Activated CD4-positive, alpha-beta memory T cell treated with anti-CD3 and anti-CD28 coated beads for 36 hours (primary cell): ENCODE data around the gene RWDD4. TPM values are rescaled to one million over a fixed set of nuclear protein-coding genes. Genes with fewer than 3 reads are reported as not detected.

ENCODE experiments used
- CTCF ChIA-PET: fragments of 350-600 bp; sonication (Branson Sonifier 250); formaldehyde crosslinking; loops from one replicate; lab custom pipeline; 2021; ENCODE audit warnings: antibody characterized with exemption, inconsistent platforms; lab: Charles Lee
- POLR2A ChIA-PET: fragments of 350-600 bp; sonication (Branson Sonifier 250); formaldehyde crosslinking; loops from one replicate; lab custom pipeline; 2021; ENCODE audit warnings: antibody characterized with exemption; lab: Charles Lee
- DNase-seq: peaks from one replicate; pipeline ENCODE4 v3.0.0-alpha.2; 2020
- H3K27ac Mint-ChIP-seq: one replicate; pipeline ENCODE4 v1.8.0; 2021; ENCODE audit warnings: mixed read lengths
- H3K27me3 Mint-ChIP-seq: one replicate; pipeline ENCODE4 v1.8.0; 2021; ENCODE audit warnings: mixed read lengths
- H3K36me3 Mint-ChIP-seq: one replicate; pipeline ENCODE4 v1.8.0; 2021; ENCODE audit warnings: mixed read lengths
- H3K4me1 Mint-ChIP-seq: one replicate; pipeline ENCODE4 v1.8.0; 2021; ENCODE audit warnings: low read depth, mixed read lengths
- H3K4me3 Mint-ChIP-seq: one replicate; pipeline ENCODE4 v1.8.0; 2021; ENCODE audit warnings: mild to moderate bottlenecking, mixed read lengths
- H3K9me3 Mint-ChIP-seq: one replicate; pipeline ENCODE4 v1.8.0; 2021; ENCODE audit warnings: mixed read lengths
- intact Hi-C: fragments of 100-400 bp; cut with micrococcal nuclease; formaldehyde crosslinking; loops from one replicate; pipeline ENCODE4 v1.15.1; 2023
- total RNA-seq, 2 experiments: library from RNA; stranded (reverse); gene quantifications; one replicate each; pipeline ENCODE4 v1.2.3, GENCODE V29; 2021

RWDD4 gene
- total RNA-seq, 2 experiments from 2014 or later, result 19.4 to 19.8 TPM

GRCh38 chr4:183596067-183596757 is 62.8 kb downstream of the RWDD4 start:
- CTCF ChIA-PET, result no interaction called here

GRCh38 chr4:183594823-183595222 is 64.2 kb downstream of the RWDD4 start:
- CTCF ChIA-PET, result no interaction called here
- Mint-ChIP-seq H3K4me1 (no peaks in the 10 kb centered on the region), H3K27me3 (peaks cover 2% of the 10 kb centered on the region), H3K4me3 (no peak overlapping the region), H3K9me3 (no peaks in the 10 kb centered on the region), H3K36me3 (no peaks in the 10 kb centered on the region), H3K27ac (no peak overlapping the region)
- POLR2A ChIA-PET, result no interaction called here
- no peak for DNase-seq
- intact Hi-C loops, result no loop called here

More at GRCh38 chr4:183596067-183596757, 62.8 kb downstream of the RWDD4 start:
- no peaks in the 10 kb centered on the region for H3K27me3 Mint-ChIP-seq
- H3K4me3 Mint-ChIP-seq, result no peak overlapping the region
- no peaks in the 10 kb centered on the region for H3K9me3 Mint-ChIP-seq
- no peaks in the 10 kb centered on the region for H3K4me1 Mint-ChIP-seq
- intact Hi-C loops, result no loop called here
- H3K36me3 Mint-ChIP-seq, result no peaks in the 10 kb centered on the region
- H3K27ac Mint-ChIP-seq, result no peak overlapping the region
- POLR2A ChIA-PET, result no interaction called here
- no peak for DNase-seq

DNA sequence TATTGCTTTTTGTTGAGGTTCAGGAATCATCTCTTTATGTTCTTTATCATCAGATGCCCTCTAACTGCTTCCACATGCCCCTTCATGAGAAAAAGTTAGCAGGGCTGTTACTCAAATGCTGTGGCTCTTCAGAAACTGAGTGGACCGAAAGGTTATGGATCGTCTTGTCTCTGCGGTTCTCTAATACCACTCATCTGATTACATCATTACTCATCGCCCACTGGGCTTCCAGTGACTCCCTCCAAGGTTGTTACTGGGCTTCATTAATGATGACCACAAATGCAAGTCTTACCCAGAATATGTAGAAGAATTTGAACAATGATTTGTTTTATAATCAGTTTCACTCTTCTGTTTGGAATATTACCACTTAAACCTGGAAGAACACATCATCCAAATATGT is 67.7 kb downstream of the RWDD4 start:
- Mint-ChIP-seq H3K9me3 (no peaks in the 10 kb centered on the region), H3K36me3 (no peaks in the 10 kb centered on the region), H3K4me3 (no peak overlapping the region), H3K27ac (no peak overlapping the region), H3K4me1 (no peaks in the 10 kb centered on the region), H3K27me3 (peaks cover 5% of the 10 kb centered on the region)
- ChIA-PET POLR2A (no interaction called here), CTCF (no interaction called here)
- intact Hi-C loops, result no loop called here
- DNase-seq, result no peak

Other genes with a start within 250 kb of the RWDD4 start
- gene CDKN2AIP, start 214.5 kb downstream of the RWDD4 start, total RNA-seq, result 10 to 100 TPM; 23.0 to 23.7 TPM
- gene ING2, start 154.1 kb downstream of the RWDD4 start, total RNA-seq, result 10 to 100 TPM; 11.9 to 15.3 TPM
- gene TRAPPC11, start 108 bp upstream of the RWDD4 start, total RNA-seq, result 10 to 100 TPM; 29.7 to 30.2 TPM
- gene STOX2, start 246.1 kb upstream of the RWDD4 start, total RNA-seq, result not detected